Loucy (cell line): ENCODE measurements around the gene CDH22.

Source experiments
- EZH2phosphoT487 ChIP-seq: fragments of 200-600 bp; IDR thresholded peaks from 2 replicates; pipeline ENCODE4 v1.6.1; 2018; ENCODE audit warnings: antibody characterized with exemption, mild to moderate bottlenecking, moderate library complexity, borderline replicate concordance
- TF ChIP-seq, protein P1 (sequence below): fragments of 200-600 bp; sonication (generic); conservative IDR thresholded peaks from 2 replicates; pipeline ENCODE4 v1.5.1; 2014; ENCODE audit warnings: mild to moderate bottlenecking, antibody characterized with exemption, low read length

DNA sequence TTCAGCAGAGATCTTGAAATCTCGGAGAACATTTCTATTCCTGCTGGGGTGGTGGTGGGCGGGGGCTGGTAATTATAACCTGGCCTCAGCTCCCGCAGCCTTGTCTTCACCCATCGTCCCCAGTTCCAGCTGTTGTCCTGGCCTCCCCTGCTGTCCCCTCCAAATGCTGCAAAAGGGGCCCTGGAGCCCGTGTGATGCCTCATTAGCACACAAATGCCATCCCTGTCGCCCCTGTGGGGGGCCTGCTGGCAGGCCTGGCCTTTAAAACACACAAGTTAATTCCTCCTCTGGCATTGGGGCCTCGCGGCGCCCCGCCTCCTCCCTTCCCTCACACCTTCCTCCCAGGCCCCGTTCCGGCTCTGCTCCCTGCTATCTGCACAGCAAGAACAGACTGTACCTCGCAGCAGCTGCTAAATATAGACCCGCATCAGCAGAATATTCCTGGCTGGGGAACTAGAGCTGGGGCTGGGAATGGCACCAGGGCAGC, 85.7 kb downstream of the CDH22 start:
- TF ChIP-seq, protein P1, sequence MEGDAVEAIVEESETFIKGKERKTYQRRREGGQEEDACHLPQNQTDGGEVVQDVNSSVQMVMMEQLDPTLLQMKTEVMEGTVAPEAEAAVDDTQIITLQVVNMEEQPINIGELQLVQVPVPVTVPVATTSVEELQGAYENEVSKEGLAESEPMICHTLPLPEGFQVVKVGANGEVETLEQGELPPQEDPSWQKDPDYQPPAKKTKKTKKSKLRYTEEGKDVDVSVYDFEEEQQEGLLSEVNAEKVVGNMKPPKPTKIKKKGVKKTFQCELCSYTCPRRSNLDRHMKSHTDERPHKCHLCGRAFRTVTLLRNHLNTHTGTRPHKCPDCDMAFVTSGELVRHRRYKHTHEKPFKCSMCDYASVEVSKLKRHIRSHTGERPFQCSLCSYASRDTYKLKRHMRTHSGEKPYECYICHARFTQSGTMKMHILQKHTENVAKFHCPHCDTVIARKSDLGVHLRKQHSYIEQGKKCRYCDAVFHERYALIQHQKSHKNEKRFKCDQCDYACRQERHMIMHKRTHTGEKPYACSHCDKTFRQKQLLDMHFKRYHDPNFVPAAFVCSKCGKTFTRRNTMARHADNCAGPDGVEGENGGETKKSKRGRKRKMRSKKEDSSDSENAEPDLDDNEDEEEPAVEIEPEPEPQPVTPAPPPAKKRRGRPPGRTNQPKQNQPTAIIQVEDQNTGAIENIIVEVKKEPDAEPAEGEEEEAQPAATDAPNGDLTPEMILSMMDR: no peak
- TF ChIP-seq EZH2phosphoT487: no peak
